SKM-1 treated with dmso at 0.1 percent for 144 hours (cell line): ENCODE data around the gene PDGFD.

ENCODE experiments used
- DNase-seq: peaks from one replicate; lab custom pipeline; 2025; ENCODE audit not compliant: unreplicated experiment; lab: John Stamatoyannopoulos, UW

The PDGFD gene

DNA sequence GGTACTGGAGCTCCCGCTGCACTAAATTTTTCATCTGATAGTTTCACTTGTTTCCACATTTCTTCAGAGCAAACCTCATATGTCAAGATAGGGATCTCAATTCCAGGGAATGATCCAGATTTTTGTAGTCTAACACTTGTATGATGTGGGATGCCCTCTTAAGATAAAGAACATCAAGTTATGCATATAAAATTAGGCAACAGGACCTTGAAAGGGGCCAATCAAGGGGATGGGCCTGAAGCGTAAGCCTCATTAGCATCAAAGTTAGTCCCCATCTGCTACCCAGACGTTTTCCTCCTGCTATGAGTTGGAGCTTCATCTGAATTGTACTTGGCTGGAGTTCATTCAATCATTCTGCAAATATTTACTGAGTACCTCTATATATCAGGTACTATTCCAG lies 17.5 kb downstream of the PDGFD start:
- no peak for DNase-seq

DNA sequence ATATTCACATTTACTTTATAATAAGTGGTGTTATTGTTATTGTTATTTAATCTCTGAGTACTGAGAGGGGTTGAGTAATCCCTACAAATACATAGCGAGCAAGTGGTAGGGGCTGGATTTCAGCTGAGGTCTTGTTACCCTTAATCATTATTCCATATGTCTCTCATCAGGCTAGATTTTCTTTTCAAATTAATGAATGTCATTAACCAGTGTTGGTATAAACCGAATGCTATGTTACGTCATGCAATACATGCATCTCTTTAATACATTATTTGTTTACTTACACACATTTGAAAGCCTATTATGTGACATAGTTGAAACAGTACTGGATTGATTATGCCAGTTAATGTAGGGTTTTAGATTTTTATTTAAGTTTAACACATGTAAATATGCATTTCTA lies 18.9 kb downstream of the PDGFD start:
- DNase-seq, result no peak

DNA sequence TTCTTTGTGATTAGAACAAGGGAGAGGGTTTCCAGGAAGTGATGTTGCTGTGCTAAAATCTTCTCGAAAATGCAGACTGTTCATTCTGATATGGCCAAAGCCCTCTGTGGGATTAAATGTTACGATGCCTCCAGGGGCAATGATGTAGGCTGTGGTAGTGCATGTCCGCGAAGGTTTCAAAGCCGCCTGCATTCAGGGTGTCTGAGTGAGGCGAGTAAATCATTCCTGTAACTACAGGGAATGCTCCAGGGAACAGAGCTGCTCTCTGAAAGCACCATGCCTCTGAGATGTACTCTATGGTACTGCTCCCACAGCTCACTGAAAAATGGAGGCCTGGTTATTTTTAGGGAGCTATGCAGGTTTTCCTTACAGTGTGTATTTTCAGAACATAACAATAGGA lies 21.2 kb downstream of the PDGFD start:
- no peak for DNase-seq

DNA sequence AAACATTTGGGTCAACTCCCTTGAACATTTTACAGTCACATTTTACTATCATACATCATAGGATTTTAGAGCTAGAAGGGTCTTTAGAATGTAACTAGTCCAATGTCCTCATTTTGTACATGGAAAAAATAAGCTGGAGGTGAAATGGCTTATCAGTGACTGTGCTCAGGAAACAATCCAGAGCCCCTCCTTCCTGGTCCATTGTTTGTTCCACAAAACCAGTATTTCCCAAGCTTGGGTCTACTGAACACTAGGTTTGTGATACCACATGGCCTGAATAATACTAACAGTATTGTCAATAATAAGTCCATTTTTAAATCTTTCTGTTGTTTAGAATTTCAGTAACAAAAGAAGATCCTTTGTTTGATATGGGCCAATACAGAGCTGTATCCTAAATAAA lies 27.1 kb downstream of the PDGFD start:
- no peak for DNase-seq

DNA sequence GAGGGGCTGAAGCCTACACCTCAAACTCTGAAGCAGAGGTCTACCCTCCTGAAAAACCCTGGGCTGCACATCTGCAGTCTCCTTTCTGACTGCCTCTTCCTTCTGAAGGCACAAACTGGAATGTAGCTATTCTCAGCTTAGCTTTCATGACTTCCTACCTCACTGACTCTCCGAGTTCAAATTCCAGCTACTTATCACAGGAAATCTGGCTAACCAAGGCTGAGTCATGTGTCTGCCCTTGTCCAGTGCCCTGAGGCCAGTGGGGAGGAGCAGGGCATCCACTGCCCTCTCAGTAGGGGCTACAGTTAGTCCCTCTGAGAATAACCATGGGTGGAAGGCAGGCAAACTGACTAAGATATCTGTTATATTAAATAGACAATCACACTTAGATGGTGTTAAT lies 29.2 kb downstream of the PDGFD start:
- no peak for DNase-seq

DNA sequence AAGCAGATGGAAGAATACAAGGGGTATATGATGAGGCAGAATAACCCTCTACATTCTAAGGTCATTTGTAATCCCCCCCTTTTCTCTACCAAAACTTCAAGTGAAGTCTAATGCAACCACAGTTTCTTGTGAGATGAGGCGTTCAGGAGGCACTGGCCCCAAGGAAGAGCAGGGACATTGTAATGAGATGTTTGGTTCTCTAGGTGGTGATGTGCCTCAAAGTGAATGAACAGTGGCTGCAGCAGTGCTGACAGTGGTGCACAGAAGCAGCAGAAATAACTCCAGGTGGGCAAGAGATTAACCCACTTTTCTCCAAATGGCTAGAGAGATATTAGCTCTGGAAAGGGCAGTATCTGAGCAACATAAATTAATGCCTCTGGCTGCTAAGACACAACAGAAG lies 33.8 kb downstream of the PDGFD start:
- no peak for DNase-seq

DNA sequence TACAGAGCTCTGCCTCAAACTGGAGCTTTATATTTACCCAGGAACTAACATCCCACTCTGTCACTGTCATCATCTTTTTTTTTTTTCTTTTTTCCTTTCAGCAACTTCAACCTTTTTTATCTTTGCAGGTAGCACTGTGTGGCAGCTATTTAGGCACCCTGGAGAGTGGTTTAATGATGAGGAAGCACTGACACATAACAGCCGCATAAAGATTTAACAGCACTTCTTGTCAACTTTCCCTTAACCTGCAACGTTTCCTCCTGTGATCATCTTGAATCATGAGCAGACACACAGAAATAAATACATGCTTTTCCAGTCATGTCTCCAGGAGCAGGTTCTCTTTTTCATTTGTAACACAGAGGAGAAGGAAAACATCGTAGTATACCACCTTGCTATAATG lies 34.8 kb downstream of the PDGFD start:
- DNase-seq, result no peak

DNA sequence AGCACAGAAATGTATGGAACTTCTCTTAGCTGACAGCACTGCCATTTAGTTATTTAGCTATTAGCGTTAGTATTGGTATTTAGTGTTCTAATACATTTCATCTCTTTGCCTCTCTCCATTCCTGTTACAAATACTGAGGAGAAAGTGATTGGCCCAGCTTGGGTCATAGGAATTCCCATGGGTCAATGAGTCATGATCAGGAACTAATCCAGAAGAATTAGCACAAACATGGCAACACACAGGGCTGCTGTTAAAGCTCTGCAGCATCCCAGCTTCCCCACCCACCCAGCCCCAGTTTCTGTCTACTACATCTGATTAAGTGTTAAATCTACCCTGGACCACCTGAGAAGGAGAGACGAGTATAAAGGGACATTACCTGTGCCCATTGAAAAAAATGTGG lies 36.1 kb downstream of the PDGFD start:
- DNase-seq, result no peak

DNA sequence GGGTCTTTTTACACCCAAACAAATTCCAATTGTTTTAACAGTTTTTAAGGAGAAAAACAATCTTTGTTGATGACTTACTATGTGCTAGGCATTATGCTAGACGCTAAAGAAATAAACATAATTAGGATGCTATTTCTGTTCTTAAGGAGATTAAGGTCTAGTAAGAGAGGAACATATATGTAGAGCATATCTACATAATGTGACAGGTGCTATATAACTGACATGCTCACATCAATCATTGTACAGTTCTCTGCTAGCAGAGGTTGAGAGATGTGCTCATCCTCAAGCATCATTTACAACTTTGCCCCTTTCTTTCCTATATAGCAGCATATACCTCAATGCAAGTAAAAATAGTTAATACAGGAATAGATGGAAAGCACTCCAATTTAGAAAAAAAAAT lies 37.5 kb downstream of the PDGFD start:
- DNase-seq, result no peak

DNA sequence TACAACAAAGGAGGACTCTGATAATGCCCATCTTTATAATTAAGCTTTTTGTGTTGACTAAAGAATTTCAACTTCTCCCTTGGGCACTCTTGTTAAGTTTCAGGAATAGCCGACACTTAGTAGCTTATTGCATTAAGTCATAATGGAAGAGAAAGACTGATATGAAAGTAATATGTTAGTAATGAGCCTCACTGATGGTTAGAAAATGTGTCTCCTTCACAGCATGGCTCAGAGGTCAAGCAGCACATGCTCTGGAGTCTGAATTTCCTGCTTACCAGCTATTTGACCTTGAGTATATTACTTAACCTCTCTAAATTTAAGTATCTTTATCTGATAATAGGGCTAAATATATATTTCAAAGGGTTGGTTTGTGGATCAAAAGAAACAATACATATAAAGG lies 39.0 kb downstream of the PDGFD start:
- DNase-seq, result no peak

DNA sequence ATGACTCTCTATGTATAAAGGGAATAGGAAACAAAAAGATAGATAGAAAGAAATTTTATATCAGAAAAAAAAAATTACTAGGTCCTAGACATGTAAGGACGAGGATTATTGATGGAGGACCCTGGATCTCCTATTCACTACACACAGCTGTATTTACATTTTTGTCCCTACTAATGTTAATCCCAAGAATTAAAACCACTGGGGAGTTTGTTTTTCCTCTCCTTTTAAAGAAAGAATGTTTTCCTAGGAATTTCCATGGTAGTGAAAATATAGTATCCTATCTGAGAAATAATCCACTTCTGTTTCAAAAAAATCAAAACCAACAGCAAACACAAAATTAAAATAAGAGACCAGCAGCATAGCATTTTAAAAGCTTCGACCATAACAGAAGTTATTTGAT lies 41.1 kb downstream of the PDGFD start:
- no peak for DNase-seq

DNA sequence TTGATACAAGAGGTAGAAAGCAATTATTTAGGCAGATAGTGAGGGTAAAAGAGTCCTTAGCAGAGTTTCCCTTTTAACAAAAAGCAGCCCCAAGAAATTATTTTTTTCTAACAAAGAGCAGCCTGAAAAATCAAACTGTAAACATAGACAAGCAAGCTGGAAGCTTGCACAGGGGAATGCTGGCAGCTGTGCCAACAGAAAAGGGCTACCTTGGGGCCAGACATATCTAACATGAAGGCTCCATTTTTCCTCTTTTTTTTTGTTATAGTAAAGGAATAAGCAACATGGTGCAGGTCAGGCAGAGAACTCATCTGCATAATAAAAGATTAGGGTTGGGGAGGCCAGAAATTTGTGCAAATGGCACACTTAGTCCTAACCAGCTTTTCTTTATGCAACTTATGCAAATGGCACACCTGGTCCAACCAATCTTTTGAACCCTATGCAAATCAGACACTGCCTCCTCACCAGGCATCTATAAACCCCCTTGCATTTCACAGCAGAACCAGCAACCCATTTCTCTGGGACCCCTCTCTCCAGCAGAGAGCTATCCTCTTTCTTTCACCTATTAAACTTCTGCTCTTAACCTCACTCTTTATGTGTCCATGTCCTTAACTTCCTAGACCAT lies 41.8 kb downstream of the PDGFD start:
- DNase-seq, result no peak

DNA sequence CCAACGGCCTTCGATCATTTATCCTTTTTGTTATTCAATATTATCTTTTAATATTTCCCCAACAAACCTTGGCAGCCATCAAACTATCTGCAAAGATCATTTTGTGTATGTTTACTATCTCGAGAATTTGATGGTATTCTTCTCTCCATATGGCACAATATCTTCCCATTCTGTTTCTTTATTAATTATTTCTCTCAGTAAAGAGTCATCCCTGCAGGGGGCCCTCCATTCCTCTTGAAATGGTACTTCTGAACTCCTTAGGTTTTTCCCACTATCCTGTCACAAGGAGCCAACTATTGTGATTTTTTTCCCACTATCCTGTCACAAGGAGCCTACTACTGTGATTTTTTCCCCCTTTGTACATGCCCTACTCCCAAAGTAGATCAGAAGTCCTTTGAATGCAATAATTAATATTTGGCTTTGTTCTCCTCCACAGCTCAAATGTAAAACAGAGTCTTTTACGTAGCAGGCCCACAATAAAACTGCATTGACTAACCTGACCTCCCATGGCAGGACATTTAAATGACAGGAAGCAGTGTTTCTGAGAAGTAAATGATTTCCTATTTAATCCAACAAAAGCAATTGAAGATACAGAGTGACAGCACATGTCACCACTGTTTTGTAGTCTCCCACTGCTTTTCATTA lies 43.3 kb downstream of the PDGFD start:
- DNase-seq, result no peak

DNA sequence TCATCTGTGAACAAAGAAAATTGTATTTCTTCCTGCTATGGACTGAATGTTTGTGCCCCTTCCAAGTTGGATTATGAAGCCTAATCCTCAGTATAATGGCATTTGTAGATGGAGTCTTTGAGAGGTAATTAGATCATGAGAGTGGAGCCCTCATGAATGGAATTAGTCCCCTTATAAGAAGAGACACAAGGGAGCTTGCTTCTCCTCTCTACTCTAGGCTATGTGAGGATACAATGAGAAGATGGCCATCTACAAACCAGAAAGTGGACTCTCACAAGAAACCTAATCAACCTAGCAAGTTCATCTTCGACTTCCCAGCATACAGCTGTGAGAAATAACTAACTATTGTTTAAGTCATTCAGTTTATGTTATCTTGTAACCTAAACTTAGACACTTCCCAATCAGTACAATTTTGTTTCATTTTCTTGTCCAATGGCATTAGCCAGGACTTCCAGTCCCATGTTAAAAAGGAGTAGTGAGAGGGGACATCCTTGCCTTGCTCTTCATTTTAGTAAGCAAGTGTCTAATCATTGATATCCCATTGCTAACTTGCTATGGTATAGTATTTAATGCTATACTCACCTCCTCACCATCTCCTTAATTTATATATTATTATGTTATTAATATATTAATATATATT lies 45.7 kb downstream of the PDGFD start:
- no peak for DNase-seq

DNA sequence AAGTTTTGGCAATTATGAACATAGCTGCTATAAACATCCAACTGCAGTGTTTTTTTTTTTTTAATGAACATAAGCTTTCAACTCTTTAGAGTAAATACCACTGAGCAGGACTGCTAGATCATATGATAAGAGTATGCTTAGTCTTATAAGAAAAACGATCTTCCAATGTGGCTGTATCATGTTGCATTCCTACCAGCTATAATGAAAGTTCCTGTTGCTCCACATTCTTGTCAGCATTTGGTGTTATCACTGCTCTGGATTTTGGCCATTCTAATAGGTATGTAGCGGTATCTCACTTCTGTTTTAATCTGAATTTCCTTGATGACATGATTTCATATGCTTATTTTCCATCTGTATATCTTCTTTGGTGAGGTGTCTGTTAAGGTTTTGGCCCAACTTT lies 50.4 kb downstream of the PDGFD start:
- DNase-seq, result no peak

DNA sequence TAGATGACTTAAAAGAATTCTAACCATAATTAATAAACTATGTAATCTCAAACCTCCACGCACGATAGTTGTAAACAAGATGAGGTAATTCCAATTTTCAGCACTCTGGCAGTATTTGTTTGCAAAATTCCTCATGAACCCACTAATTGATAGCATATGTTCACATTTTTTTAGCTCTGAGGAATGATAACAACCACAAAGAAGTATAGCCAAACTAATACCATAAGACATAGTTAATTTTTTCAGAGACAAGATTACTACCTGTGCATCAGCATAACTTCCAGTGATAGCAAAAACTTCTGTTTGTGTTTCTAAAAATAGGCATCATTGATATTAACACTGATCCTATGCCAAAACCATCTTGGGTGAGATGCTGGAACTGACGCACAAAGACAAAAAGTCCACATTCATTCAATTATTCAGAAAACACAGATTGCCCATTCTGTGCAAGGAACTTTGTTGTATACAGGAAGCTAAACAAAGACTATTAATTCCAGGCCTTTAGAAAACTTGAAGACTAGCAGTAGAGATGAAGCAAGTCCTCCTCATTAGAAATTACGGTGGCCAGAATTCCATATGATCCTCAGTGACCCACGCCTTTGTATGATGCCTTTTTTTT lies 57.7 kb downstream of the PDGFD start:
- no peak for DNase-seq

DNA sequence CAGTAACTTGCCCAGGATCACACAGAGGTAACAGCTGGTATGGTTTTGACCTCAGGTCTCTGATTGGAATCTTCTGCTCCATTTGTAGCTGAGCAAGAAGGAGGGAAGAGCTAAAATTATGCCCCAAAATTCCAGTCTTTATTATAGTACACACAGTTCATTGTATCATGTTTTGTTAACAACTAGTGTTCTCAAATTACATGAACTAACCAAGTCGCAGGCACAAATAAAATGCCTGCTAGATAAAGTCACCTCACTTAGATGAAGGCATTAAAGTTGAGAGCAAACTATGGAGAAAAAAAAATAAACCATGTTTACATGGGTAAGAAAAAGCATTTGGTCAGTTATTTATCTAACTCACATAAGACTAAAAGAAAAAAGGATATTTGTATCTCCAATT lies 58.8 kb downstream of the PDGFD start:
- DNase-seq, result no peak

DNA sequence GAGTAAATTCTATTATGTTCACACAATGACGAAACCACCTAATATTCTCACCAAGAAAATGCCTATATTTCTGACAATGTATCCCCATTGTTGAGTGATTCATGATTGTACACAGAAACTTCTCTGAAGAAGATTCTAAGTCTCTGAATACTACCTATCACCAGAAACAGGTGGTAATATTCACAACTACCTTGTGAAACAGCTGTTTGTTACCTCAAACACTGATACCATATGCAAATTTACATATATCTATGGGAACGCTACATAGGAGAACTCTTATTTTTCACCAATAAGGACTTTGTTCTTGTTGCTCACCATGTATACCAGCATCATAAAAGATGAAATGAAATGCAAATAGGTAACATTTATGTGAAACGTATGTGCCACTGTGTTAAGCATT lies 59.3 kb downstream of the PDGFD start:
- no peak for DNase-seq

DNA sequence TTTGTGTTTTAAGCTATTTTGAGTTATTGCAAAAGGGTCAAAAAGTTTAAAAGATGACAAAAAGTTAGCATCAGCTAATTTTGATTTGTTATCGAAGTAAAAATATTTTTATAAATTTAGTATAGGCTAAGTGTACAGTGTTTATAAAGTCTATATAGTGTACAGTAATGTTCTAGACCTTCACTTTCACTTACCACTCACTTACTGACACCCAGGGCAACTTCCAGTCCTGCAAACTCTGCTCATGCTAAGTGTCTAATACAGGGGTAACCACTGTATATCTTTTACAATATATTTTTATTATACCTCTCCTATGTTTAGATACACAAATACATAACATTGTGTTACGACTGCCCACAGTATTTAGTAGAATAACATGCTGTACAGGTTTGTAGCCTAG lies 59.7 kb downstream of the PDGFD start:
- no peak for DNase-seq

DNA sequence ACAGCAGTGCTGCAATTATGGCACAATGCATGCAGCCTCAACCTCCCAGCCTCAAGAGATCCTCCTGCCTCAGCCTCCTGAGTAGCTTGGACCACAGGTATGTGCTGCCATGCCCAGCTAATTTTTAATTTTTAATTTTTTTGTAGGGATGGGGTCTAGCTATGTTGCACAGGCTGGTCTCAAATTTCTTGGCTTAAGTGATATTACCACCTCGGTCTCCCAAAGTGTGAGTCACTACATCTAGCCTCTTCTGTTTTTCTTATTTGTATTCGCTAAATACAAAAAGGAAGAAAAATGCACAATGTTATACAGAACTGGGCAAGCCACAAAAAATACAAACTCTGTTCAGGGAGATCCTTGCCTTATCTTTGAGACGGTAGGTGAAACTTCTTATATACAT lies 65.4 kb downstream of the PDGFD start:
- DNase-seq, result no peak

DNA sequence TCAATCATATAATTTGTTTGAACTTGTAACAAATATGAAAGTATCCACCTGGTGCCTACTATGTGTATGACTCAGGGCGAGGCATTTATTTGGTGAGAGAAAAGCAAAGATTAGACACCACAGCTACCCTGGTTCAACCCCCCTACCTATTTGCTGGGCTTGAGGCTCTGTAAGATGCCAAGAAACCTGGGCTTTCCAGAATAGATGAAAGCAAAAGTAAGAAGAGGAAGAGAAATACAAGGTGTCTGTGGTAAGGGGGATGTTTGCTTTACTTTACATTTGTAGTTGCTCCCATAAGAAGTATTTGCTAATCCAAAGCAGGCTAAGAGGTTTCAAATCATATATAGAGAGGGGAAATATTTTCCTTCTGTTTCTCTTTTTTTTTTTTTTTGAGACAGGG lies 65.8 kb downstream of the PDGFD start:
- no peak for DNase-seq

DNA sequence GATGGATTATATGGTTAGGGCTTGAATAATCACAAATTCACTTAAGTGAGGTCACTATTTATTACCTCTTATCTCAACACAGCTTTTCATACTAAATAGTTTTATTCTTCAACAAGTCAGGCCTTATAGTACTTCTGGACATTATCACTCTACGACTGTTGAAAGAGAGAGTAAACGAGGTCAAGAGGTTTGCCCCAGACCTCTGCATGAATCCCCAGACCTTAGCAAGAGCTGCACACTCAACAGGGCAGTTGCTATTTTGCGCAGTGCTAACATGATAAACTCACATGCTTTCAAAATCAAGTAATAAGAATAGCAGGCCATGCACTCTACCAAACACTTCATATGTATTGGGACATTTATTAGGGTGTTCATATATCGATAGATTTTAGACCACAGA lies 67.0 kb downstream of the PDGFD start:
- DNase-seq, result no peak
